ENCODE results near the gene TMEM72.

GRCh38 chr10:44863344-44864047 lies 47.6 kb upstream of the TMEM72 start:
- TF ChIP-seq CTCF (IDR thresholded peaks at IDR 0.05) (no peak), POLR2A (IDR thresholded peaks at IDR 0.05) (no peak)

Measured in lower leg skin (tissue), 3 donors.